ENCODE measurements around the gene ADAM12.

- TF ChIP-seq CTCF (conservative IDR thresholded peaks at IDR 0.05 in 1 of 2, IDR thresholded peaks at IDR 0.05 in 1 of 2; ENCODE audit: low read depth in 1 of 2, low read length in 2 of 2): no peak
- TF ChIP-seq EZH2 (IDR thresholded peaks at IDR 0.05; ENCODE audit: low read length, missing control alignments): no peak
These were observed 164.7 kb downstream of the ADAM12 start for GRCh38 chr10:126223512-126224067.

Data from fibroblast of lung (primary cell).